ENCODE data around the gene CAGE1. TPM values are rescaled to one million over a fixed set of nuclear protein-coding genes. Genes with fewer than 3 reads are reported as not detected.
A peak's percentile ranks its signal among the peaks of the same experiment; 100 is the strongest.
"Not testable (repeated sequence)": the region's sequence is repeated elsewhere in the genome, so short reads cannot be mapped to it uniquely, and the experiment has no call there.

Gene CAGE1
- total RNA-seq, 1 donor from 2014 or later, result not detected

DNA sequence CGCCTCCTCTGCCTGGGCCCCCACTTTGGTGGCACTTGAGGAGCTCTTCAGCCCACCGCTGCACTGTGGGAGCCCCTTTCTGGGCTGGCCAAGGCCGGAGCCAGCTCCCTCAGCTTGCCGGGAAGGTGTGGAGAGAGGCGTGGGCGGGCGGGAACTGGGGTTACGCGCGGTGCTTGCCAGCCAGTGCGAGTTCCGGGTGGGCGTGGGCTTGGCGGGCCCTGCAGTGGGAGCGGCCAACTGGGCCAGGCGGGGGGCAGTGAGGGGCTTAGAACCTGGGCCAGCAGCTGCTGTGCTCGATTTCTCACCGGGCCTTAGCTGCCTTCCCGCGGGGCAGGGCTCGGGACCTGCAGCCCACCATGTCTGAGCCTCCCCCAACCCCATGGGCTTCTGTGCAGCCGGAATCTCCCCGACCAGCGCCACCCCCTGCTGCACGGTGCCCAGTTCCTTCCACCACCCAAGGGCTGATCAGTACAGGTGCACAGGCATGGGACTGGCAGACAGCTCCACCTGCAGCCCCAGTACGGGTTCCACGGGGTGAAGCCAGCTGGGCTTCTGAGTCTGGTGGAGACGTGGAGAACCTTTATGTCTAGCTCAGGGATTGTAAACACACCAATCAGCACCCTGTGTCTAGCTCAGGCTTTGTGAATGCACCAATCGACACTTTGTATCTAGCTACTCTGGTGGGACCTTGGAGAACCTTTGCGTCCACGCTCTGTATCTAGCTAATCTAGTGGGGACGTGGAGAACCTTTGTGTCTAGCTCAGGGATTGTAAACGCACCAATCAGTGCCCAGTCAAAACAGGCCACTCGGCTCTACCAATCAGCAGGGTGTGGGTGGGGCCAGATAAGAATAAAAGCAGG, 74.2 kb downstream of the CAGE1 start:
- intact Hi-C loops (cut with DNase I); DNase-seq (ENCODE audit: low spot score): not testable (repeated sequence)

DNA sequence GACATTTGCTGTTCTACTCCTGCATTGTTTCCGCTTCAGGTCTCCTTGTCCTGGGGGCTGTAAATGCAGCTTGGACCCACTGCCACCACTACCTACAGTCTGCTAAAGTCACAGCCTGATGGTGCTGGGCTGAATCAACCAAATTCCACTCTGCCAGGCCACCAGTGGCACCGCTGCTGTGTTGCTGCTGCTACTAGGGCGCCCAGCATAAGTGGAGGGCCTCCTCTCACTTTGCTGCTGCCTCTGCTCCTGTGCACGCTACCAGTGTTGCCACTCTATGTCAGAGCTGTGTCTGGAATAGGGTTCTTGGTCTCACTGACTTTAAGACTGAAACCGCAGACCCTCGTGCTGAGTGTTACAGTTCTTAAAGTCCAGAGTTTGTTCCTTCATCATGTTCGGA, 75.1 kb downstream of the CAGE1 start:
- intact Hi-C loops (cut with DNase I), result no loop called here
- DNase-seq (ENCODE audit: low spot score), result no peak

DNA sequence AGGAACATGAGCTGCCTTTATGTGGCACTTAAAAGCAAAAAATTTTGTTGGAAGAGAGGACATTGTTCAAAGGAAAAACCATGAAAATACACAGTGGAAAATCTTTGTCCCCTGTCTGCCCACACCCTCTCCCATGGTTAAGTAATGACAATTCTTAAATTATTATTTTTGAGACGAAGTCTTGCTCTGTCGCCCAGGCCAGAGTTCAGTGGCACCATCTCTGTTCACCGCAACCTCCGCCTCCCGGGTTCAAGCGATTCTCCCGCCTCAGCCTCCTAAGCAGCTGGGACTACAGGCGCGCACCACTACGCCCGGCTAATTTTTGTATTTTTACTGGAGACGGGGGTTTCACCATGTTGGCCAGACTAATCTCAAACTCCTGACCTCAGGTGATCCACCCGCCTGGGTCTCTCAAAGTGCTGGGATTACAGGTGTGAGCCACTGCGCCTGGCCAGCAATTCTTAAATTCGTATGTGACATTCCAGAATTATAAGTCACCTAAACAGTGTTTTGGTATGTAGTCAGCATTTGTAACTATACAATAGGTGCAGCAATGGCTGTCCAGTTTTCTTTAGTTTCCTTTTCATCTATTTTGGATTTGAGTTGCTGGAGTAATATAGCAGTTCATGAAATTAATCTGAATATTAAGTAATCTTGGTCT, 75.9 kb downstream of the CAGE1 start:
- no peak for DNase-seq (ENCODE audit: low spot score)
- intact Hi-C loops (cut with DNase I), result loop anchor here (1.0 to 2.0 kb wide), 2 partner anchors 76 to 277 kb away; partner anchors contain the start of genes CAGE1, RIOK1 and SNRNP48

DNA sequence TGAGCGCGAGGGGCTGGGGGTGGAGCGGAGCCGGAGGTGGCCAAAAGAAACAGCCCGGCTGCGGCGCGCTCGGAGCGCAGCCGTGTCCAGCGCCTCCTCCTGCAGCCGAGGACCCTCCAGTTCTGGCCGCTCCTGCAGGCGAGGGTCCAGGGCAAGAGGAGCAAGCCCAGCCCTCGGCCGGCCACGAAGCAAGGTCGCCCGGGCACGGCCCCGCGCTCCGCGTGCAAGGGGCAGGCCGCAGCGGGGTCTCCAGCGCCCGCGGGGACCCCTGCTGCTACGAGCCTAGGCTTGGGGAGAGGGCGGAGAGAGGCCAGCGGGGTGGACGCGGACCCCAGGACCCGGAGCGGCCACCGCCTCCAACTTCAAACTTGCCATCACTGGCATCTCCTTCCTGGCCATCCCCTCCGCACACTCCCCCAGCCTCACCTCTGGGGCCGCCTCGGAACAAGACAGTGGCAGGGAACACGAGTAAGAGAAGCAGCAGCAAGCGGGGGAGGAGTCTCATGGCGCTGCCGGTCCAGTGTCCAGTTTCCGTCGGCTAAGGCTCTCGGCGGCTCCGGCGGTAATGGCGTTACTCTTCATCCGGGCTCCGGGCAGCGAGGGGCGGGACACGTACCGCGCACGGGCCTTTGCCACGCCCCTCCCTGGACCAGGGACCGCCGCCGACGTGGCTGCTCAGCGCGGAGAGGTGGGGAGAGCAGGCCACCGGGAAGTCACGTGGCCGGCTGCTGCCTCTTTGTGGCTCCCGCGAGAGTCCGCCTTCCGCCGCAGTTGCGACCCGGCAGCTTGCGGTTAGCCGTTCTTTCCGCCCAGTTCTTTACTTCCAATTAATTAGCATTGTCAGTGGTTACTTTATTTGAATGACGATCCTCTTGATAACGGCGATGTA, 76.7 kb downstream of the CAGE1 start, which contains the start of gene SSR1:
Gene SSR1 (minus strand): TSS at position 584 of the 889 bp plus-strand sequence. CDS start 79 bp downstream, at position 505.
- peak; percentile 99 for DNase-seq (ENCODE audit: low spot score)
- intact Hi-C loops (cut with DNase I), result loop anchor here (1.0 to 2.0 kb wide), 2 partner anchors 76 to 278 kb away; partner anchors contain the start of genes CAGE1, RIOK1 and SNRNP48

DNA sequence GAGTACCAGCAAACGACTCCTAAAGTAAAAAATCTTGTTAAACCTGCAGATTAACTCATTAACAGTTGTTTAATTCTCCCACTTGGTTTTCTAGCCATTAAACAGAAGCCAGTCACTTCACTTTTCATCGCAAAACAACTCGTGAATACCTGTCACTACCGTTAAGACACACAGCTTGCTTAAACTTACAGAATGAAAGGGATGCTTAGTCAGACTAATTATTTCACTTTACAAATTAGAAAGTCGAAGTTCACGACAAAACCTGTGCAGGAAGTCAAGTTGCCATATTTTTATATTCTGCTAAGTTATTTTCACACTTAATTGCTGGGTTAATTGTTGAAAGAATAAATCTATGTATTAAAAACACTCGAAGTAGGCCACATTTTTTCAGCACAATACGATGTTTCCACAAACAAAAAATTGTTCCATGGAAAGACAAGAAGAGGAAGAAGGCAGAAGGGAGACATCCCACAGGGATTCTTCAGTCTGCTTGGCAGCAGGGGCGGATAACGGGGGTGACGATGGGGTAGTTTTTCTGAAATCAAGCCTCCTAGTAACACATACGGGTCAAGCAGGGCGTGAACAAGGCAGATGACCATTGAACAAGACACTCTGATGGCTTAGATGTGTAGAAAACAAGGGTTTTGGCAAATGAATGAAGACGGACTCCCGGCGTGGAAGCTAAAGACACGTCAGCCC, 77.5 kb downstream of the CAGE1 start:
- intact Hi-C loops (cut with DNase I), result loop anchor here (2.0 kb wide), 1 partner anchor 279 kb away; the partner anchor contains the start of gene SNRNP48
- no peak for DNase-seq (ENCODE audit: low spot score)

DNA sequence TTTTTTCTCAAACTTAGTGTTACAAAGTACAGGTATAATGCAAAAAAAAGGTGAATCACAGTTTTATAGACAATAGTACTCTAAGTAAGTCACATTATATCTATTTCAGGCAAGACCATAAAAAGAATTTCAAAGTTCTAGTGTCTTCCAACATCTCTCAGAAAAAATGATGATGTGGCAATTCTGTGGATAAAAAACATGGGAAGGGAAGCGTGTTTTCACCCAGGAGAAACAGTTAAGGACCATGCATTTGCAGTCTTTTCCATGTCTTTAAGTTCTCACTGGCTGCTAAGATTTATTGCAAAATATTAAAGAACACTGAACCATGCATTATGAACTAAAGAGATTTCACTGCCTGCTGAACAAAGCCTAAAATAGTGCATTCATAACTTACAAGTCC, 78.4 kb downstream of the CAGE1 start:
- intact Hi-C loops (cut with DNase I), result no loop called here
- no peak for DNase-seq (ENCODE audit: low spot score)

DNA sequence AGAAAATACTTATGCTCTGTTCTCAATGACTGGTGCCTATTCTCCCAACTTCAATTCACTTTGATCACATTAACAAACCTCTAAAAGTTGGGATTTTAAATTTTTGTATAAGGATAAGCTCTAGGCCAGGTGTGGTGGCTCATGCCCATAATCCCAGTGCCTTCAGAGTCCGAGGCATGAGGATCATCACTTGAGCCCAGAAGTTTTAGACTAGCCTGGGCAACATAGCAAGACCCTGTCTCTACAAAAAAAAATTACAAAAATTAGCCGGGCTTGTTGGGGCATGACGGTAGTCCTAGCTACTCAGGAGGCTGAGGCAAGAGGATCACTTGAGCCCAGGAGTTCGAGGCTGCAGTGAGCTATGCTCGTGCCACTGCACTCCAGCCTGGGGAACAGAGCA, 80.5 kb downstream of the CAGE1 start:
- intact Hi-C loops (cut with DNase I), result no loop called here
- DNase-seq (ENCODE audit: low spot score), result no peak

DNA sequence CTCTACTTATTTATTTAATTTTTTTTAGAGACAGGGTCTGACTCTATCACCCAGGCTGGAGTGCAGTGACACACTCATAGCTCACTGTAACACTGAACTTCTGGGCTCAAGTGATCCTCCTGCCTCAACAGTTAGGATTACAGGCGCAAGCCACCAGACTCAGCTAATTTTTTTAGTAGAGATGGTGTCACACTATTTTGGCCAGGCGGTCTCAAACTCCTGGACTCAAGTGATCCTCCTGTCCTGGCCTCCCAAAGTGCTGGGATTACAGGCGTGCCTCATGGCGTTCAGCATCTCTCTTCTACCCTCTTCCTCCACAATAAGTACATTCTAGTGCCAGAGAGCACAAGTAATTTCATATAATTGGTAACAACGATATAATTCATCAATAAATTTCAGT, 82.0 kb downstream of the CAGE1 start:
- intact Hi-C loops (cut with DNase I), result no loop called here
- DNase-seq (ENCODE audit: low spot score), result no peak

DNA sequence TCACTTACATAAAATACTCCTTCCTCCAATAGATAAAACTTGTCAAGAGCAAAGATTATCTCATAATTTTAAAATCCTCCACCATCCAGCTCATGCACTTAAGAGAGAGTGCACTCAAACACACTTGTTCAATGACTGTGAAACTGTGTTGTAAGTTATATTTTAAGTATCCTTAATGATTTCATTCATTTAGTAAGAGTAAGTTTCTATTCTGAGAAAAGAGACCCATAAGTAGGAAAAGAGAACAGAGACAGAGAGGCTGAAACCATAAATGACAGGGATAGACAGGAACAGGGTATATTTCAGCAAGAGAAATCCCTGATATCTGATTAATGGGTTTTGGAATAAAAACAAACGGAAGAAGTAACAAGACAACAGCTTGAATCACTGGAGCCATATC, 84.7 kb downstream of the CAGE1 start:
- no peak for DNase-seq (ENCODE audit: low spot score)
- intact Hi-C loops (cut with DNase I), result no loop called here

DNA sequence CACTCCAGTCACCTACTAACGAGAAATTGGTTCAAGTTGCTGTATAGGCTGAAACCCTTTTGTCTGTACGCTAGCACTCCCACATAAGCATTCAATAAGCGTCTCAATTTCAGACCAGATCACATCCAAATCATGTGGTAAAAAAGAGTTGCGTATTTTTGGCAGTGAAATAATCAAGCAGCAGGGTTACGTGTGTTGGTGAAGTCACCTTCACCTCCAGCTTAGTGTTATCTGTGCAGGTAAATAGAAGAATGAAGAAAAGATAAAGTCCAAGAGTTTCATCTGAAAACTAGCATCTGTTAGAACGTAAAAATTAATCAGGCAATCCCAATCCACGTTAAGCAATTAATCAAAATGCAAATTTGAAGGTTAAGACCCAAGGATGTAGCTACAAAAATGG, 87.8 kb downstream of the CAGE1 start:
- no peak for DNase-seq (ENCODE audit: low spot score)
- intact Hi-C loops (cut with DNase I), result no loop called here

DNA sequence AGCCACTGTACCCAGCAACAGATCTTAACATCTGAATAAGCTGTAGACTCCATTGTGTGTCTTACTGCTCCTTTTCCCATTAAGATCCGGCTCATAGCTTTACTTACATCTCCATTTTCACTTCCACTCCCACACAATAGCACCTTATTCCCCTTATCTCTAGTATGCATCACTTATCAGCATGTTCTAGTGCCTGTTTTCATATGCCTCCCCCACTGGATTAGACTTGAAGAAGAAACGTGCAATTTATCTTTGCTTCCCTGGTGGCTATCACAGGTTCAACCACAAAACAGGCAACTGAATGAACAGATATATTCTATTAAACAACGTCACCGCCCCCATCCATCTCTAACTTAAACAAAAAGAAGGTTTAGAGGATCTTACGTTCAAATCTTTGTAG, 88.6 kb downstream of the CAGE1 start:
- no peak for DNase-seq (ENCODE audit: low spot score)
- intact Hi-C loops (cut with DNase I), result no loop called here

DNA sequence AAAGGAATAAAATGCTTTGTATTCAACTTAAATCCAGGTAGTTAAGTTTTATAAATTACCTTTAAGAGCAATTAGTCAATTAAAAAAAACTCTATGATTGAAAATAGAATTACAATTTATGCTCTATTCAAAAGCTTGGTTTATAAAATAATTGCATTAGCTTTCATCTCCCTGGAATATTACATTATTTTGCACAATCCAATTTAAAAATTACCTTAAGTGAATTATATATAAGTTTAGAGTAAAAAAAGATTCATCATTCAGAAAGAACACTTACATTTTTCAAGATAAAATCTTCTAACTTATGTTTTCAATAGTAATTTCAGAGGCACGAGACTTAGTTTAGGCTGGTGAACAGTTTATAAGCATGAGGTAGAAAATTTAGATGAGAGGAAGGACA, 91.4 kb downstream of the CAGE1 start:
- DNase-seq (ENCODE audit: low spot score), result no peak
- intact Hi-C loops (cut with DNase I), result no loop called here

DNA sequence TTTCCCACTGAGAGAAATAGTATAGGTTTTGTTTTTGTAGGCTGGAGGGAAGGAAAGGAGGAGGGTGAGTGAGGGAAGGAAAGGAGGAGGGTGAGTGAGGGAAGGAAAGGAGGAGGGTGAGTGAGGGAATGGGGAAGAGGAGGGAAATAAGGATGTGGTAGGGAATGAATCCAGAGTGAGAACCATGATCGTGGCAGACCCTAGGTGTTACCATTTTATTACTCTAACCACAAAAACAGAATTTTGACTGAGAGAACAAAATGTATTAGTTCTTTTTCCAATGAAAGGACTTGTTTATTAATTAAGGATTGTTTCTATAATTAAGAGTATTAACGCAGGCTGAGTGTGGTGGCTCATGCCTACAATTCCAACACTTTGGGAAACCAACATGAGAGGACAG, 92.9 kb downstream of the CAGE1 start:
- DNase-seq (ENCODE audit: low spot score), result no peak
- intact Hi-C loops (cut with DNase I), result no loop called here

DNA sequence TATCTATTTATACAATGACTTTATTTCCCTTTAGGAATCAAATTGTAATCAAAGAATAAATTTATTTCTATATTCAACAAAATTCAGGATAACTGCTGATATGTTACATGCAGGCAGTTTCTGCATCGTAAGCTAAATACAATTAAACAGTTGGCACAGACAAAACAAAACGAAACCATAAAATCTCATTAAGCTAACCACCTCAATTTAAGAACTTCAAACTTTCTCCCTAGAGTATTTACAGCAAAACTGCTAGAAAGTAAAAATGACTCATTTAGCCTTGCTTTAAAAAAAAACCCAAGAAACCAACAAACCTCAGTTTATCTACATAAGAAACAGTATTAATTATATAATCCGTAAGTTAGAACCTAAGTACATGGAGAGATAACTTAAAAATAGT, 93.6 kb downstream of the CAGE1 start:
- intact Hi-C loops (cut with DNase I), result no loop called here
- DNase-seq (ENCODE audit: low spot score), result no peak

DNA sequence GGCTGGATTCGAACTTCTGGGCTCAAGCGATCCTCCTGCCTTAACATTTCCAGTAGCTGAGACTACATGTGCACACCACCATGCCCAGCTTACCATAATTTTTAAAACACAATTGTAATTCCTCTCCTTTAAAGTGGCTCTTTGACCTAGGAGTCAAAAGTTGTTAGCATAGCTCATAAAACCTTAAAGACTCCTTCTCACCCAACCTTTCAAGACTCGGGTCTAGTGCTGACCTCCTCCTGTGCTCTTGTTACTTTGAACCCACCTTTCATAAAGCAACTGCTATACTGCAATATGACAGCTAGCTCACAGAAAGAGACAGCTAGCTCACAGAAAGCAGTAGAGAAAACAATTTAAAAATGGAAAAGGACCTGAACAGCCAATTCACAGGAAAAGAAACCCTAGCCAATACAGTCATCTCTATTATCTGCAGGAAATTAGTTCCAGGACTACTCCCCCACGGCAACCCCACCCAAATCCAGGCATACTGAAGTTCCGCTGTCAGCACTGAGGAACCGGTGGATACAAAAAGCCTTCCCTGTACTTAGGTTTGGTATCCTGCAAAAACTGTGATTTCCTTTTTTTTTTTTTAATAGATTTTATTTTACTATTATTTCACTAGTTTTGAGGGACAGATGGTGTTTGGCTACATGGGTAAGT, 96.8 kb downstream of the CAGE1 start:
- intact Hi-C loops (cut with DNase I), result no loop called here
- DNase-seq (ENCODE audit: low spot score), result no peak

DNA sequence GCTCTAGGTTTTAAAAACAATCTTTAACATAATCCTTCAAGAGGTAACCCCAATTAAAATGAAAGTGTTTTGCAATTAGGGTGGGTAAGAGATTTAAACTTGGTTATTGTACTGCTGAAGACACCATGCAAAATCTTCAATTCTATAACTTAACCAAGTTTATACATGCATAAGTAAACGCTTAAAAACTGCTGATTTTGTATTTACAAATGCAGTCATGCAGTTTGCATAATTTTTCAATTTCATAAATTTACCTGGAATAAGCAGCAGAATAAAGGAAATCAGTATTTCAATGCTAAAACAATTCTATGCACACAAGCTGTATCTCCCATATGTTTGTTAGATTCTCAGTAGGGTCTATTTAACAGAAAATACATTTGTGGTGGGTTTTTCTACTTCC, 99.5 kb downstream of the CAGE1 start:
- intact Hi-C loops (cut with DNase I), result no loop called here
- no peak for DNase-seq (ENCODE audit: low spot score)

DNA sequence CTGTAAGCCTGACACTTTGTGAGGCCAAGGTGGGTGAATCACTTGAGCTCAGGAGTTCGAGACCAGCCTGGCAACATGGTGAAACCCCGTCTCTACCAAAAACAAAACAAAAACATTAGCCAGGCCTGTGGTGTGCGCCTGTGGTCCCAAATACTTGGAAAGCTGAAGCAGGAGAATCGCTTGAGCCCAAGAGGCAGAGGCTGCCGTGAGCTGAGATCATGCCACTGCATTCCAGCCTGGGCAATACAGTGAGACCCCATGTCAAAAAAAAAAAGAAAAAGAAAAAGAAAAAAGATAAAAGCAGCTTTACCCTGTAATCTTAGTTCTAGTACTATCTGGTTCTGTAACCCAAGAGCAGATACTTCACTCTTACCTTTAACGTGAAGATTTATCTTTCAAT, 104.1 kb downstream of the CAGE1 start:
- intact Hi-C loops (cut with DNase I), result no loop called here
- no peak for DNase-seq (ENCODE audit: low spot score)

DNA sequence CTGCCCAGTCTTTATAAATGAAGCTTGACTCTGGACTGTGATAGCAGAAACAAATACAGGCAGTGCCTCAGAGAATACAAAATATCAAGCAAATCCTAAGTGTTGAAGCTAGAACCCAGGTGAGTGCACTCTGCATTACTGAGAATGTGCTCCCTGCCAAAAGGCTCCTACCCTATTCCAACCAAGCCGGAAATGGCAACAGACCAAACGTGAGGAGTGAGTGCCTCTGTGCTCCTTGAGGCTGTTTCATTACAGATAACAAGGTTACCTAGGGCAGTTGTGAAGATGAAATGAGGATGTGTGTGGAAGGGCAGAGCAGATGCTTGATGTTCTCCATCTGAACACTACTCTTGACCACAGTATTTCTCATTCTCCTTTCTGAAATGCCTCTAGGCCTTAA, 105.9 kb downstream of the CAGE1 start:
- DNase-seq (ENCODE audit: low spot score), result no peak
- intact Hi-C loops (cut with DNase I), result no loop called here
